ENCODE measurements around the gene SORT1. TPM values are rescaled to one million over a fixed set of nuclear protein-coding genes. Genes with fewer than 3 reads are reported as not detected.

The SORT1 gene
- total RNA-seq, 4 donors from 2014 or later, result 66.6 to 142 (median 105) TPM

GRCh38 chr1:109354929-109355328, 42.8 kb downstream of the SORT1 start:
- Histone ChIP-seq H3K27ac (no peak overlapping the region), H3K36me3 (peaks cover 3 to 53% of the 10 kb centered on the region in 2 donors)
- ATAC-seq, result no peak

DNA sequence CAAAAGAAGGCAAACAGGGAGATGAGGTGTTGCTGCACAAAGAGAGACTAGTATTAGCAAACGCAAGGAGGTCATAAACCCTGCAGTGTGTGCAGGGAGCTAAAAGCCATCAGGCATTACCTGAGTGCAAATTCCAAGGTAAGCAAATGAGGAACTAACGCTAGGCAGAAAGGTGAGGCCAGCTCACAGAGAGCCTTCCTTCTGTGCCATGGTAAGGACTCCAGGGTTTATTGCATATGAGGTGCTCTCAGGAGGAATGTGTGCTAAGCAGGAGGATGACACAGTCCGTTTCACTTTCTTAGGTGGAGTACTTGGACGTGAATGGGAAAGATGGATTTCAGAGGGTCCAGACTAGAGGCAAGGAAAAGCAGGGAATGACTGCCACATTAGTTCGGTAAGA, 46.3 kb downstream of the SORT1 start:
- Histone ChIP-seq H3K27me3 (no peaks in the 10 kb centered on the region), H3K36me3 (peaks cover 3 to 87% of the 10 kb centered on the region in 2 donors), H3K27ac (no peak overlapping the region), H3K4me1 (peaks cover 0 to 8% (median 0%) of the 10 kb centered on the region in 3 donors), H3K4me3 (no peak overlapping the region), H3K9me3 (no peaks in the 10 kb centered on the region)
- TF ChIP-seq POLR2AphosphoS5 (IDR thresholded peaks at IDR 0.05), result no peak
- TF ChIP-seq, protein P1, sequence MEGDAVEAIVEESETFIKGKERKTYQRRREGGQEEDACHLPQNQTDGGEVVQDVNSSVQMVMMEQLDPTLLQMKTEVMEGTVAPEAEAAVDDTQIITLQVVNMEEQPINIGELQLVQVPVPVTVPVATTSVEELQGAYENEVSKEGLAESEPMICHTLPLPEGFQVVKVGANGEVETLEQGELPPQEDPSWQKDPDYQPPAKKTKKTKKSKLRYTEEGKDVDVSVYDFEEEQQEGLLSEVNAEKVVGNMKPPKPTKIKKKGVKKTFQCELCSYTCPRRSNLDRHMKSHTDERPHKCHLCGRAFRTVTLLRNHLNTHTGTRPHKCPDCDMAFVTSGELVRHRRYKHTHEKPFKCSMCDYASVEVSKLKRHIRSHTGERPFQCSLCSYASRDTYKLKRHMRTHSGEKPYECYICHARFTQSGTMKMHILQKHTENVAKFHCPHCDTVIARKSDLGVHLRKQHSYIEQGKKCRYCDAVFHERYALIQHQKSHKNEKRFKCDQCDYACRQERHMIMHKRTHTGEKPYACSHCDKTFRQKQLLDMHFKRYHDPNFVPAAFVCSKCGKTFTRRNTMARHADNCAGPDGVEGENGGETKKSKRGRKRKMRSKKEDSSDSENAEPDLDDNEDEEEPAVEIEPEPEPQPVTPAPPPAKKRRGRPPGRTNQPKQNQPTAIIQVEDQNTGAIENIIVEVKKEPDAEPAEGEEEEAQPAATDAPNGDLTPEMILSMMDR (IDR thresholded peaks at IDR 0.05), result no peak
- TF ChIP-seq EP300 (IDR thresholded peaks at IDR 0.05), result no peak
- TF ChIP-seq POLR2A (IDR thresholded peaks at IDR 0.05), result no peak
- WGBS, 2 donors (ENCODE audit: low coverage in 1 of 2), result 89 to 90% methylated on average over 4 to 5 of the region's 5 CpGs
- no peak for ATAC-seq

More at GRCh38 chr1:109354929-109355328, 42.8 kb downstream of the SORT1 start:
- no peaks in the 10 kb centered on the region for H3K27me3 ChIP-seq
- no peaks in the 10 kb centered on the region for H3K9me3 ChIP-seq
- H3K4me1 ChIP-seq, result peaks cover 0 to 27% (median 0%) of the 10 kb centered on the region in 3 donors
- no peak overlapping the region for H3K4me3 ChIP-seq
- no peak for TF ChIP-seq POLR2AphosphoS5 (IDR thresholded peaks at IDR 0.05)
- WGBS, 2 donors (ENCODE audit: low coverage in 1 of 2), result 90 to 95% methylated on average over 3 of the region's 3 CpGs

DNA sequence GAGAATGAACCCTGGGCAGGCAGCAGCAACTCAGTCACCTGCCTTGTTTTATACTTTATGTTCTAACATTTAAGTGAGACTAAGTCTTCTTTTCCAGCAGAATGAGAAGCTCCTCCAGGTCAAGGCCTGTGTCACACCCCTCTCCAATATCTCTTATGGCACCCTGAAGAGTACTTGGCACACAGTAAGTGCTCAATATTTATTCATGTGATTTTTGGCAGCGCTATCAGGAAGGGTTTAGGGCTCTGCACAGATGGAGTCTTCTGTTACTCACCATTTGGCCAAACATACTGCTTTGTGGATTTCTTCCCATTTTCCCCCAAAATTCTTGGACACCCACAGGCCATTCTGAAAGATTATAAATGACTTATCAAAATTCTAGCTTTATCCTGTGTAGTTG, 47.1 kb downstream of the SORT1 start:
- WGBS, 2 donors (ENCODE audit: low coverage in 1 of 2), result 82 to 89% methylated on average over 1 of the region's 1 CpG
- TF ChIP-seq EP300 (IDR thresholded peaks at IDR 0.05), result no peak
- TF ChIP-seq, protein P1 (IDR thresholded peaks at IDR 0.05), result no peak
- TF ChIP-seq POLR2AphosphoS5 (IDR thresholded peaks at IDR 0.05), result no peak
- no peak for TF ChIP-seq POLR2A (IDR thresholded peaks at IDR 0.05)
- no peaks in the 10 kb centered on the region for H3K27me3 ChIP-seq
- no peaks in the 10 kb centered on the region for H3K9me3 ChIP-seq
- no peaks in the 10 kb centered on the region for H3K4me1 ChIP-seq
- peaks cover 3 to 95% of the 10 kb centered on the region in 2 donors for H3K36me3 ChIP-seq
- H3K27ac ChIP-seq, result no peak overlapping the region
- H3K4me3 ChIP-seq, result no peak overlapping the region
- ATAC-seq, result no peak

GRCh38 chr1:109350182-109350581, 47.5 kb downstream of the SORT1 start:
- Histone ChIP-seq H3K9me3 (no peaks in the 10 kb centered on the region), H3K27me3 (no peaks in the 10 kb centered on the region), H3K4me1 (no peaks in the 10 kb centered on the region), H3K4me3 (no peak overlapping the region), H3K27ac (no peak overlapping the region), H3K36me3 (peaks cover 3 to 100% of the 10 kb centered on the region in 2 donors)
- no peak for TF ChIP-seq POLR2A (IDR thresholded peaks at IDR 0.05)
- TF ChIP-seq POLR2AphosphoS5 (IDR thresholded peaks at IDR 0.05), result no peak
- TF ChIP-seq EP300 (IDR thresholded peaks at IDR 0.05), result no peak
- TF ChIP-seq, protein P1 (IDR thresholded peaks at IDR 0.05), result no peak
- ATAC-seq, result no peak
- WGBS, 2 donors (ENCODE audit: low coverage in 1 of 2), result 80 to 100% methylated on average over 1 to 3 of the region's 4 CpGs

- Histone ChIP-seq H3K36me3 (peaks cover 3 to 100% of the 10 kb centered on the region in 2 donors), H3K4me3 (no peak overlapping the region), H3K4me1 (peaks cover 0 to 1% (median 0%) of the 10 kb centered on the region in 3 donors), H3K27ac (no peak overlapping the region), H3K9me3 (no peaks in the 10 kb centered on the region), H3K27me3 (no peaks in the 10 kb centered on the region)
- TF ChIP-seq, protein P1 (IDR thresholded peaks at IDR 0.05), result no peak
- no peak for TF ChIP-seq POLR2A (IDR thresholded peaks at IDR 0.05)
- TF ChIP-seq EP300 (IDR thresholded peaks at IDR 0.05), result no peak
- TF ChIP-seq POLR2AphosphoS5 (IDR thresholded peaks at IDR 0.05), result no peak
- no peak for ATAC-seq
- WGBS, 2 donors (ENCODE audit: low coverage in 1 of 2), result 93 to 100% methylated on average over 1 to 3 of the region's 6 CpGs
These were observed 50.2 kb downstream of the SORT1 start for GRCh38 chr1:109347511-109347910.
